ENCODE measurements around the gene KDM4B.
"Not testable (repeated sequence)": the region's sequence is repeated elsewhere in the genome, so short reads cannot be mapped to it uniquely, and the experiment has no call there.

Gene KDM4B

DNA sequence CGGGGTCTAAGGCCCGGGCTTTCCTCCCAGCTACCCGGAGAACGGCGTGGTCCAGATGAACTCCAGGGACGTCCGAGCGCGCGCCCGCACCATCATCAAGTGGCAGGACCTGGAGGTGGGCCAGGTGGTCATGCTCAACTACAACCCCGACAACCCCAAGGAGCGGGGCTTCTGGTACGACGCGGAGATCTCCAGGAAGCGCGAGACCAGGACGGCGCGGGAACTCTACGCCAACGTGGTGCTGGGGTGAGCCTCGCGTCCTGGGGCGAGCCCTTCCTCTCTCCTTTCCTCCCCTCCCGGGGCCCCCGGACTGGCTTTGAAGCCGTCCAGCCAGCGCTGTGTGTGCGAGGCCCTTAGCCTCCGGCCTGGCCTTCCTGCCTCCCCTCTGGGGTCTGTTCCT, 36.2 kb upstream of the KDM4B start:
- DNase-seq (ENCODE audit: extremely low spot score): no peak
- CTCF ChIA-PET: no interaction called here
- POLR2A ChIA-PET: no interaction called here
- no peak for TF ChIP-seq ARNT (IDR thresholded peaks at IDR 0.05)
- TF ChIP-seq NFRKB (IDR thresholded peaks at IDR 0.05): no peak
- no peak for TF ChIP-seq HDGF (IDR thresholded peaks at IDR 0.05; ENCODE audit: borderline replicate concordance)
- no peak for TF ChIP-seq ZNF384 (IDR thresholded peaks at IDR 0.05)

DNA sequence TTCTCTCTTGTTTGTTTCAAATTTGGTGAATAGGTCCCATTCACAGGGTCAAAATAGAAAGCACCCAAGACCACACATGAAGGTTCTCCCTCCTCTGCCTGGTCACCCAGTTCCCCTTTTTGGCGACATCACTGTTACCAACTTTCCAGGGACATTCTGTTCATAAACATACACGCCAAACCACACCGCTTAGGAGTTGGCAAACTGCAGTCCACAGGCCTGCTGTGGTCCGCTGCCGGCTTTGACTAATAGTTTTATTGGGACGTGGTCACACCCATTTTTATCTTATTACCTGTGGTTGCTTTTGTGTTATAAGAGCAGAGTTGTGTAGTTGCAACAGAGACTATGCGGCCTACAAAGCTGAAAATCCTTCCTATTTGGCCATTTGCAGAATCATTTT, 35.4 kb upstream of the KDM4B start:
- DNase-seq (ENCODE audit: extremely low spot score): no peak
- CTCF ChIA-PET: no interaction called here
- TF ChIP-seq FOXA1 (IDR thresholded peaks at IDR 0.05) (no peak), LEF1 (IDR thresholded peaks at IDR 0.05; ENCODE audit: borderline replicate concordance) (no peak), SP1 (IDR thresholded peaks at IDR 0.05) (no peak), FOXK2 (IDR thresholded peaks at IDR 0.05) (no peak), TARDBP (IDR thresholded peaks at IDR 0.05) (no peak), SUZ12 (IDR thresholded peaks at IDR 0.05) (no peak), ELF4 (IDR thresholded peaks at IDR 0.05) (no peak), ARNT (IDR thresholded peaks at IDR 0.05) (no peak), CTBP1 (IDR thresholded peaks at IDR 0.05; ENCODE audit: borderline replicate concordance) (no peak), NFRKB (IDR thresholded peaks at IDR 0.05) (no peak), BHLHE40 (IDR thresholded peaks at IDR 0.05; ENCODE audit: borderline replicate concordance) (no peak)
- POLR2A ChIA-PET: no interaction called here

DNA sequence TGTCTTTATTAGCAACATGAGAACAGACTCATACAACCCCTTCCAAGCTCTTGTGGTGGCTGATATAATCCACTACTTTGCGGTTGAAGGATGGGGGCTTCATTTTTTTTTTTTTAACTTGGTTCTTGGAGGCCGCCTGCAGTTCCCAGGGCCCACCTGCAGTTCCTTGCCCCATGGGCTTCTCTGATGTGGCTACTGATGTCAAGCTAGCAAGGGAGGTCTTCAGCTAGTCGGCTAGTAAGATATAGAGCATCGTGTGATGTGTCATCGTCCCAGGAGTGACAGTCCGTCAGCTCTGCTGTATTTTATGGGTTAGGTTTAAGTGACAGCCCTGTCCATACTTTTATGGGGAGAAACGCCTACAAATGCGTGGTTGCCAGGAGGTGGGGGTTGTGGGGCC, 33.5 kb upstream of the KDM4B start:
- ChIA-PET POLR2A (no interaction called here), CTCF (interaction anchor here (0.7 kb wide), 1 partner anchor 60 kb away, joined by 3 read pairs; no protein-coding TSS in a partner anchor)
- DNase-seq (ENCODE audit: extremely low spot score): no peak
- TF ChIP-seq HDGF (IDR thresholded peaks at IDR 0.05; ENCODE audit: borderline replicate concordance) (no peak), NFRKB (IDR thresholded peaks at IDR 0.05) (no peak), FOXA1 (IDR thresholded peaks at IDR 0.05) (no peak), SUZ12 (IDR thresholded peaks at IDR 0.05) (no peak), LEF1 (IDR thresholded peaks at IDR 0.05; ENCODE audit: borderline replicate concordance) (no peak), FOXM1 (IDR thresholded peaks at IDR 0.05; ENCODE audit: borderline replicate concordance) (no peak), SP1 (IDR thresholded peaks at IDR 0.05) (no peak), FOXK2 (IDR thresholded peaks at IDR 0.05) (no peak), ZNF384 (IDR thresholded peaks at IDR 0.05) (no peak), ARNT (IDR thresholded peaks at IDR 0.05) (no peak)
- TF ChIP-seq, protein P1, sequence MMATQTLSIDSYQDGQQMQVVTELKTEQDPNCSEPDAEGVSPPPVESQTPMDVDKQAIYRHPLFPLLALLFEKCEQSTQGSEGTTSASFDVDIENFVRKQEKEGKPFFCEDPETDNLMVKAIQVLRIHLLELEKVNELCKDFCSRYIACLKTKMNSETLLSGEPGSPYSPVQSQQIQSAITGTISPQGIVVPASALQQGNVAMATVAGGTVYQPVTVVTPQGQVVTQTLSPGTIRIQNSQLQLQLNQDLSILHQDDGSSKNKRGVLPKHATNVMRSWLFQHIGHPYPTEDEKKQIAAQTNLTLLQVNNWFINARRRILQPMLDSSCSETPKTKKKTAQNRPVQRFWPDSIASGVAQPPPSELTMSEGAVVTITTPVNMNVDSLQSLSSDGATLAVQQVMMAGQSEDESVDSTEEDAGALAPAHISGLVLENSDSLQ (IDR thresholded peaks at IDR 0.05): no peak

DNA sequence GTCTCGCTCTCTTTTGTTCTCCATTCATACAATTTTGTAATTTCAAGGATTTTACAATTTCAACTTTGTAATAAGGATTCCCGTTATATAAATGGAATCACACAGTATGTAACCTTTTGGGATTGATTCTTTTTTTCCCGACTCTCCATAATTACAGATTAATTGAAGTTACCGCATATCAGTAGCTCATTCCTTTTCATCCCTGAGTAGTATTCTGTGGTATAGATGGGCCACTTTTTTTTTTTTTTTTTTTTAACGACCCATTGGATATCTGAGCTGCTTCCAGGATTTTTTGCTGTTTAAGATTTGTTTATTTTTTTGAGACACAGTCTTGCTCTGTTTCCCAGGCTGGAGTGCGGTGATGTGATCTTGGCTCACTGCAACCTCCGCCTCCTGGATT, 31.9 kb upstream of the KDM4B start:
- ChIA-PET POLR2A (interaction anchor here (1.0 kb wide), 1 partner anchor 9 kb away, joined by 3 read pairs; no protein-coding TSS in a partner anchor), CTCF (no interaction called here)

DNA sequence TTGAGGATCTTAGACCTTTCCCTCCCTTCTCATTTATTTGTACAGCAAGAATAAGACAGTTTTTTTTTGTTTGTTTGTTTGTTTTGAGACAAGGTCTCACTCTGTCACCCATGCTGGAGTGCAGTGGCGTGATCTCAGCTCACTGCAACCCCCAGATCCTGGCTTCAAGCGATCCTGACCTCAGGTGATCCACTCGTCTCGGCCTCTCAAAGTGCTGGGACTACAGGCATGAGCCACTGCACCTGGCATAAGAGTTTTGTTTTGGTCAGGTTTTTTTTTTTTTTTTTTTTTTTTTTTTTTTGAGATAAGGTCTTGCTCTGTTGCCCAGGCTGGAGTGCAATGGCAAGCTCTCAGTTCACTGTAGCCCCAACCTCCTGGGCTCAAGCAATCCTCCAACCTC, 30.5 kb upstream of the KDM4B start:
- DNase-seq (ENCODE audit: extremely low spot score); CTCF ChIA-PET; POLR2A ChIA-PET: not testable (repeated sequence)

More for the DNA sequence above, 31.9 kb upstream of the KDM4B start:
- 0 out of 2 replicates have a peak, but pooled peaks have one; percentile 5 for TF ChIP-seq ZNF384 (IDR thresholded peaks at IDR 0.05)
- TF ChIP-seq TARDBP (IDR thresholded peaks at IDR 0.05): no peak
- no peak for DNase-seq (ENCODE audit: extremely low spot score)

DNA sequence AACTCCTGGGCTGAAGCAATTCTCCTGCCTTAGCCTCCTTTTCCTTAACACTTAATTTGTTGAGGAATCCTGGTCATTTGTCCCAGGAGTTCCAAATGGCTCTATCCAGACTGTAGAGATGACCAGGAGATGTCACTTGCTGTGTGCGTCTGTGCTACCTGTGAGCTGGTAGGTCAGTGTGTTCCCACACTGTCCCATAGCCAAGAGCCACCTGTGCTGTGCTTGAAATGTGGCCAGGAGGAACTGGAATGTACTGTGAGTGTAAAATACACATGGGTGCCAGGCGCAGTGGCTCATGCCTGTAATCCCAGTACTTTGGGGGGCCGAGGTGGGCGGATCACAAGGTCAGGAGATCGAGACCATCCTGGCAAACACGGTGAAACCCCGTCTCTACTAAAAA, 29.4 kb upstream of the KDM4B start:
- TF ChIP-seq NFRKB (IDR thresholded peaks at IDR 0.05) (no peak), L3MBTL2 (conservative IDR thresholded peaks at IDR 0.05) (no peak), CTBP1 (IDR thresholded peaks at IDR 0.05; ENCODE audit: borderline replicate concordance) (no peak), ELF4 (IDR thresholded peaks at IDR 0.05) (no peak), SP1 (IDR thresholded peaks at IDR 0.05) (no peak), LEF1 (IDR thresholded peaks at IDR 0.05; ENCODE audit: borderline replicate concordance) (no peak), HDGF (IDR thresholded peaks at IDR 0.05; ENCODE audit: borderline replicate concordance) (no peak), TARDBP (IDR thresholded peaks at IDR 0.05) (no peak), FOXM1 (IDR thresholded peaks at IDR 0.05; ENCODE audit: borderline replicate concordance) (no peak)
- POLR2A ChIA-PET: no interaction called here
- no peak for DNase-seq (ENCODE audit: extremely low spot score)

DNA sequence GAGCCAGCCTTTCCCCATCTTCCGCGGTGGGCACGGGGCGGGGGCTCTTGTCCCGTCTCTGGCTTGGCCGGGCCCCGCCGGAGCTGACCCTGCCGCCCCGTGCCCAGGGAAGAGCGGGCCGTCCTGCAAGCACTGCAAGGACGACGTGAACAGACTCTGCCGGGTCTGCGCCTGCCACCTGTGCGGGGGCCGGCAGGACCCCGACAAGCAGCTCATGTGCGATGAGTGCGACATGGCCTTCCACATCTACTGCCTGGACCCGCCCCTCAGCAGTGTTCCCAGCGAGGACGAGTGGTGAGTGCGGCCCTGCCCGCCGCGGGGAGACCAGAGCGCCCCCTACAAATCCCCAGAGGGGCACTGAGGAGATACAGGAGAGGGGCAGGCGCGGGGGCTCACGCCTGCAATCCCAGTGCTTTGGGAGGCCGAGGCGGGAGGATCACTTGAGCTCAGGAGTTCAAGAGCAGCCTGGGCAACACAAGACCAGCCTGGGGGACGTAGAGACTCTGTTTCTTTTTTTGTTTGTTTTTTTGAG, 27.2 kb upstream of the KDM4B start:
- DNase-seq (ENCODE audit: extremely low spot score); POLR2A ChIA-PET: not testable (repeated sequence)
- CTCF ChIA-PET: interaction anchor here (0.6 to 1.1 kb wide), 2 partner anchors 14 to 208 kb away, joined by 4 to 6 read pairs; no protein-coding TSS in a partner anchor

More for the DNA sequence above, 29.4 kb upstream of the KDM4B start:
- CTCF ChIA-PET: no interaction called here

DNA sequence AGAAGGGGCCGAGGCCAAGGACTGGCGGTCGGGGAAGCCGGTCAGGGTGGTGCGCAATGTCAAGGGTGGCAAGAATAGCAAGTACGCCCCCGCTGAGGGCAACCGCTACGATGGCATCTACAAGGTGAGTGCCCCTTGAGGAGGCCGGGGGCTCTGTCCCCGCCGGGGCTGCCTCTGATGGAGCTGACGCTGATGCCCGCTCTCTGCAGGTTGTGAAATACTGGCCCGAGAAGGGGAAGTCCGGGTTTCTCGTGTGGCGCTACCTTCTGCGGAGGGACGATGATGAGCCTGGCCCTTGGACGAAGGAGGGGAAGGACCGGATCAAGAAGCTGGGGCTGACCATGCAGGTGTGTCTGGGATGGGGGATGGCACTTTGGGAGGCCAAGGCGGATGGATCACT, 18.3 kb upstream of the KDM4B start:
- POLR2A ChIA-PET, CTCF ChIA-PET: not testable (repeated sequence)

DNA sequence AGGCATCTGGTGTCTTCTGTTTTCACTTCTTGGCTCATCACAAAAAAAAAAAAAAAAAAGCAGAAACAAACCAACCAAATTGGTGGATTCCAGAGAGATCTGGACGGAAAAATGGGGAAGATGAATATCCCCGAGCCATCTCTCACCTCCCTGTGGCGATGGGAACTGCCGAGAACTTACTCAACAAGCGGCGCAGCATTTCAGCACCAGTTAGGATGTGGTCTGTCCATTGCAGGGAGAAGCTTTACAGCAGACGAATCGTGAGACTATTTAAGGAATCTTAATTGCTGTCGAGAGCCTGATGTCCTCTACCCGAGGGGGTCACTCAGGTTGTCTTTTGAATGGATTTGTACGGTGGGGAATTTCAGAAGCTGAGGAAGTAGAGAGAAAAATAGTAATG, 17.3 kb upstream of the KDM4B start:
- POLR2A ChIA-PET: no interaction called here
- no peak for DNase-seq (ENCODE audit: extremely low spot score)
- no peak for TF ChIP-seq SUZ12 (IDR thresholded peaks at IDR 0.05)
- CTCF ChIA-PET: interaction anchor here (0.7 kb wide), 1 partner anchor 29 kb away, joined by 3 read pairs; no protein-coding TSS in a partner anchor

More for the DNA sequence above, 18.3 kb upstream of the KDM4B start:
- not testable (repeated sequence) for DNase-seq (ENCODE audit: extremely low spot score)
